ENCODE data around the gene DOCK6. TPM values are rescaled to one million over a fixed set of nuclear protein-coding genes. Genes with fewer than 3 reads are reported as not detected.

DOCK6 gene
- total RNA-seq, 2 donors from 2014 or later = 93.8 to 111 TPM

- H3K27ac Mint-ChIP-seq = no peak overlapping the region
- H3K9me3 ChIP-seq (ENCODE audit: control insufficient read depth, low read length) = no peaks in the 10 kb centered on the region
- H3K4me3 Mint-ChIP-seq = no peak overlapping the region
- H3K27me3 ChIP-seq (ENCODE audit: control insufficient read depth, insufficient read depth, low read length, poor library complexity, severe bottlenecking) = no peaks in the 10 kb centered on the region
- peaks cover 5% of the 10 kb centered on the region for H3K4me1 ChIP-seq (ENCODE audit: control insufficient read depth, insufficient read depth, low read length)
- H3K4me3 ChIP-seq (ENCODE audit: low read length) = no peak overlapping the region
- H3K9me3 Mint-ChIP-seq = no peaks in the 10 kb centered on the region
- peaks cover 43% of the 10 kb centered on the region for H3K36me3 Mint-ChIP-seq (ENCODE audit: low read depth)
- H3K27ac ChIP-seq (ENCODE audit: low read depth, low read length) = no peak overlapping the region
- no peaks in the 10 kb centered on the region for H3K27me3 Mint-ChIP-seq (ENCODE audit: insufficient read depth)
- 95 to 96% methylated on average over 14 to 15 of the region's 15 CpGs for WGBS, 2 experiments (ENCODE audit: insufficient coverage in 1 of 2, insufficient read length in 1 of 2)
- no peak for DNase-seq
- no peak for TF ChIP-seq CTCF (conservative IDR thresholded peaks at IDR 0.05)
- H3K9ac ChIP-seq (ENCODE audit: extremely low read depth, low read length, poor library complexity, severe bottlenecking) = no peak overlapping the region
- peaks cover 25% of the 10 kb centered on the region for H3K36me3 ChIP-seq (ENCODE audit: control insufficient read depth, insufficient read depth, low read length)
- H3K4me1 Mint-ChIP-seq = peaks cover 6% of the 10 kb centered on the region
These were observed 29.3 kb downstream of the DOCK6 start for GRCh38 chr19:11233073-11233472.

GRCh38 chr19:11232555-11232954 is 29.8 kb downstream of the DOCK6 start:
- Mint-ChIP-seq H3K27me3 (ENCODE audit: insufficient read depth) (no peaks in the 10 kb centered on the region), H3K4me3 (no peak overlapping the region)

GRCh38 chr19:11230621-11231386 is 31.5 kb downstream of the DOCK6 start:
- H3K27me3 Mint-ChIP-seq (ENCODE audit: insufficient read depth) = no peaks in the 10 kb centered on the region
- H3K4me3 ChIP-seq (ENCODE audit: low read length) = no peak overlapping the region
- DNase-seq = no peak
- H3K9me3 ChIP-seq (ENCODE audit: control insufficient read depth, low read length) = no peaks in the 10 kb centered on the region
- peaks cover 56% of the 10 kb centered on the region for H3K36me3 Mint-ChIP-seq (ENCODE audit: low read depth)
- H3K27ac Mint-ChIP-seq = no peak overlapping the region
- H3K4me3 Mint-ChIP-seq = no peak overlapping the region
- H3K27me3 ChIP-seq (ENCODE audit: control insufficient read depth, insufficient read depth, low read length, poor library complexity, severe bottlenecking) = no peaks in the 10 kb centered on the region
- 92 to 96% methylated on average over 7 of the region's 7 CpGs for WGBS, 2 experiments (ENCODE audit: insufficient coverage in 1 of 2, insufficient read length in 1 of 2)
- H3K4me1 ChIP-seq (ENCODE audit: control insufficient read depth, insufficient read depth, low read length) = no peaks in the 10 kb centered on the region
- H3K27ac ChIP-seq (ENCODE audit: low read depth, low read length) = no peak overlapping the region
- H3K36me3 ChIP-seq (ENCODE audit: control insufficient read depth, insufficient read depth, low read length) = peaks cover 33% of the 10 kb centered on the region
- TF ChIP-seq CTCF (conservative IDR thresholded peaks at IDR 0.05) = no peak
- no peak overlapping the region for H3K9ac ChIP-seq (ENCODE audit: extremely low read depth, low read length, poor library complexity, severe bottlenecking)
- no peaks in the 10 kb centered on the region for H3K9me3 Mint-ChIP-seq
- no peaks in the 10 kb centered on the region for H3K4me1 Mint-ChIP-seq

More at GRCh38 chr19:11232555-11232954, 29.8 kb downstream of the DOCK6 start:
- H3K9me3 ChIP-seq (ENCODE audit: control insufficient read depth, low read length) = no peaks in the 10 kb centered on the region
- peaks cover 25% of the 10 kb centered on the region for H3K36me3 ChIP-seq (ENCODE audit: control insufficient read depth, insufficient read depth, low read length)
- Mint-ChIP-seq H3K36me3 (ENCODE audit: low read depth) (peaks cover 42% of the 10 kb centered on the region), H3K4me1 (peaks cover 6% of the 10 kb centered on the region), H3K9me3 (no peaks in the 10 kb centered on the region), H3K27ac (no peak overlapping the region)
- H3K27ac ChIP-seq (ENCODE audit: low read depth, low read length) = no peak overlapping the region
- TF ChIP-seq CTCF (conservative IDR thresholded peaks at IDR 0.05) = no peak
- no peak overlapping the region for H3K4me3 ChIP-seq (ENCODE audit: low read length)
- H3K4me1 ChIP-seq (ENCODE audit: control insufficient read depth, insufficient read depth, low read length) = peaks cover 5% of the 10 kb centered on the region
- H3K9ac ChIP-seq (ENCODE audit: extremely low read depth, low read length, poor library complexity, severe bottlenecking) = no peak overlapping the region
- 96 to 100% methylated on average over 4 of the region's 4 CpGs for WGBS, 2 experiments (ENCODE audit: insufficient coverage in 1 of 2, insufficient read length in 1 of 2)
- no peaks in the 10 kb centered on the region for H3K27me3 ChIP-seq (ENCODE audit: control insufficient read depth, insufficient read depth, low read length, poor library complexity, severe bottlenecking)
- no peak for DNase-seq

All from endodermal cell (in vitro differentiated cells).